IPS-NIHi11 (cell line): Measurements from ENCODE around the gene RAD51B.

Experiments
- DNase-seq: peaks from one replicate; pipeline ENCODE4 v3.0.0; 2012; ENCODE audit warnings: mixed read lengths, low spot score

Gene RAD51B

DNA sequence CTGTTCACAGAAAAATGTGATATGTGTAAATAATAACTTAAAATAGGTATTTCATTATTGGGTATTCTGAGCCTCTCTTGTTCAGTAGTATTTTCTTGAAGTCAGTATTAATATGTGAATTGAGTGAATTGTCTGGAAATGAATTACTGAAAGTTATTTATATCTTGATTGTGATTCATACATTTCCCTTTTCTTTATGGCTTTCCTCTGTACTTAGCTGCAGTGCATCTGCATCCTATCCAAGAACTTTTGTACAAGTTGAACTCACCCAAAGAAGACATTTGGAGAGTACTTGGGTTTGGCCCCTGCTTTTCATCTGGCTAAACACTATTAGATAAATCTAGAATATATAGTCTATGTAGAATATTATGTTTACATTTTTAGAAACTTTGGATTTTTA, 326.0 kb downstream of the RAD51B start:
- DNase-seq: no peak

DNA sequence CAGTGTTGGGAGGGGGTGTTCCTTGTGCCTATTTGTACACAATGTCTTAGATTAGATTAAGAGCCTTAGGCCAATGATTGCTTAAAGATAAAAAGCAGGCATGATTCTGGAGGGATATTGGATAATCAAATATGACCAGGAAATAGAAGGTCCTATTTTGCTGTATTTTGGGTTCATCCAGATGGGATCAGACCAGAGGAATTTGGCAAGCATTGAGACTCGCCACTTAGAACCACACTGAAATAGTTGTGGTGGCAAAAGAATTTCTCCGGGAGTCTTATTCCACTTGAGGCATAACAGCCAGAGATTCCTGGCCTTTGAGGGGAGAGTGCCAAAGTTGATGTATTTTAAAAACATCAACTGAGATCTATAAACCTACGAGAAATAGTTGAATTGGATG, 327.2 kb downstream of the RAD51B start:
- peak; percentile 13 for DNase-seq

DNA sequence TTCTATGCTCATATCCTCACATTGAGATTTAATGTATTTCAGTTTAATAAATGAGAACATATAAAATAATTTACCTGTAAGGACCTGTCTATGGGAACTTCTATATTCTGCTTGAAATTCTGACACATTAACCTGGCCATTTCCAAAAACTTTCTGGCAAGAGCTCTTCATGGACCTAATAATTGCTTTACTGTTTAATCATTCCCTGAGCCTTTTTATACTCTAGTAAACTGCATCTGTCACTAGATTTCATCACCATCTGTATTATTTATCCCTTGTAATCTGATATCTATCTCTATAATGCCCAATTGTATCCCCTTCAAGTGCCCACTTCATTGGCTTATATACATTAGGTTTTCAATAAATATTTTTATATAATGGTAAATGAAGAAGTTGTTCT, 327.7 kb downstream of the RAD51B start:
- no peak for DNase-seq

DNA sequence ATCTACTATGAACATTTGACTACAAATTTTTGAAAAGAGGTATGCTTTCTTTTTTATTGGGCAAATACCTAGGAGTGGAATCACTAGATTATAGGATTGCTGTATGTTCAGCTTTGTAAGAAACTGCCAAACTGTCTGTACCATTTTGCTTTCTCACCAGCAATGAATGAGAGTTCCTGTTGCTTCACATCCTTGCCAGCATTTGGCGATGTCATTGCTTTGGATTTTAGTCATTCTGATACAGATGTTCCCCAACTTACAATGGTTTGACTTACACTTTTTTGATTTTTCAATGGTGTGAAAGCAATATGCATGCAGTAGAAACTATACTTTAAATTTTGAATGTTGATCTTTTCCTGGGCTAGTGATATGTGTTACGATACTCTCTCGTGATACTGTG, 328.7 kb downstream of the RAD51B start:
- DNase-seq: no peak

DNA sequence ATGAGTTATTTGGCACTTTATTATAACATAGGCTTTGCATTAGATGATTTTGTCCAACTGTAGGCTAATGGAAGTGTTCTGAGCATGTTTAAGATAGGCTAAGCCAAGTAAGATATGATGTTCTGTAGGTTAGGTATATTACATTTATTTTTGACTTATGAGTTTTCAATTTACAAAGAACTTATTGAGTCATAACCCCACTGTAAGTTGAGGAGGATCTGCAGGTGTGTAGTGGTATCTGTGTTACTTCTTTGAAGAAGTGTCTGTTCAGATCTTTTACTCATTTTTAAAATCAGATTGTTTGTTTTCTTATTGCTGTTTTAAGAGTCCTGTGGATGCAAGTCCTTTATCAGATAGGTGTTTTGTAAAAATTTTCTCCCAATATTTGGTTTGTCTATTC, 329.2 kb downstream of the RAD51B start:
- no peak for DNase-seq

DNA sequence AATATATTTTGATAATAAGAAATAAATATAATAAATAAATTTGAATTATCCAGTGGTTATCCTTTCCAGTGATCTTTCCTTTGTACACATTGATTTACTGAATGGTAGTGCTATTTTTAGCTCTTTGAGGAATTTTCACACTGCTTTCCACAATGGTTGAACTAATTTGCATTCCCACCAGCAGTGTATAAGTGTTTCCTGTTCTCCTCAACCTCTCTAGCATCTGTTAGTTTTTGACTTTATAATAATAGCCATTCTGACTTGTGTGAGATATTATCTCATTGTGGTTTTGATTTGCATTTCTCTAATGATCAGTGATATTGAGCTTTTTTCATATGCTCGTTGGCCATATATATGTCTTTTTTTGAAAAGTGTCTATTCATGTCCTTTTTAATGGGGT, 333.7 kb downstream of the RAD51B start:
- DNase-seq: no peak

DNA sequence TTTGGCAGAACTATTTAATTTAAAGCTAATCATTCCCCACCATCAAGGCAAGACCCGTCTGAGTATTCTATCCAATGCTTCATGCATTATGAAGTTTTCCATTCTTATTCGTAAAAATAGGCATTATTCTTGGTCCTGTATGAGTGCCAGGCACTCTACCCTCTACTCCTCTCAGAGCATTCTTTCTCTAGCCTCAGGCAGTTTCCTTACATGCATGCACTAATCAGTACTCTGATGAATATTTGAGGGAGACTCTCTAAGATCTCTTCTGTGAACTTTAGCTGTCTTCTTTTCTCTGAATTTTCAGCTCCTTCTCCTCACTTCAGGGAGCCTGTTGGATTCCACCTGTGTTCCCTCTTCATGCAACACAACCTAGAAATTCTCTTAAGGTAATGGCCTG, 334.7 kb downstream of the RAD51B start:
- DNase-seq: no peak

DNA sequence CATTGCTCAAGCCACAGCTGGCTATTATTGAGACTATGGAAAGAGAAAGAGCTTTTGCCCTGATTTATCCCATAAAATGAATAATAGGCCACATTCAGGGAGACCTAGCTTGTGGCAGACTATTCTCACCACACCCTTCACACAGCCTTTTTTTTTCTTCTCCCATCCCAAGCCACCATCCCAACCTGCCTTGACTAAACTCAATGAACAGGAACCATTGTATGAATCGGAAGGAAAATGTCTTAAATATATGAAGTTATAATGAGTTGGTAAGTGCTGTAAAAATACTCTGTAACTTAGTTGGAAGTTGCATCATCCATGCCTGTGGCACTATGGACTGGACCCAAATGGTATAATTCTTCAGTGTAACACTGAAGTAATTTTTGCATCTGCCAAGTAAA, 338.4 kb downstream of the RAD51B start:
- no peak for DNase-seq

DNA sequence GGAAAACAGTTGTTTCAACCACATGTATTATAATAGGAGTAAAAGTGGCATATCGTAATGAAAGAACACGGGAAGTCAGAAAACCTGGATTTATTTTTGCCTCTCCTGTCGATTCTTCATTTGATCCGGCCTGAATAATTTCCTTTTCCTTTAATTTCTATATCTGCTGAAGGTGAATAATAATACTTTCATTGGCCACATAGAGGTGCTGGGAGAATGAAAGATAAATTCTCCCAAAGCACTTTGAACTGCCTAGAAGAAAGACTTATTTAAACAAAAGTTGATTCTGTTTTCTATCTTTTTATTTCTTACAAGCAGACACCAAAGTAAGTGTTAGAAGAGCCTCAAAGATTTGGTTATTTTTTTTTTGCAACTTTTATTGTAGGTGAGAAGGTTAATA, 339.1 kb downstream of the RAD51B start:
- DNase-seq: no peak

DNA sequence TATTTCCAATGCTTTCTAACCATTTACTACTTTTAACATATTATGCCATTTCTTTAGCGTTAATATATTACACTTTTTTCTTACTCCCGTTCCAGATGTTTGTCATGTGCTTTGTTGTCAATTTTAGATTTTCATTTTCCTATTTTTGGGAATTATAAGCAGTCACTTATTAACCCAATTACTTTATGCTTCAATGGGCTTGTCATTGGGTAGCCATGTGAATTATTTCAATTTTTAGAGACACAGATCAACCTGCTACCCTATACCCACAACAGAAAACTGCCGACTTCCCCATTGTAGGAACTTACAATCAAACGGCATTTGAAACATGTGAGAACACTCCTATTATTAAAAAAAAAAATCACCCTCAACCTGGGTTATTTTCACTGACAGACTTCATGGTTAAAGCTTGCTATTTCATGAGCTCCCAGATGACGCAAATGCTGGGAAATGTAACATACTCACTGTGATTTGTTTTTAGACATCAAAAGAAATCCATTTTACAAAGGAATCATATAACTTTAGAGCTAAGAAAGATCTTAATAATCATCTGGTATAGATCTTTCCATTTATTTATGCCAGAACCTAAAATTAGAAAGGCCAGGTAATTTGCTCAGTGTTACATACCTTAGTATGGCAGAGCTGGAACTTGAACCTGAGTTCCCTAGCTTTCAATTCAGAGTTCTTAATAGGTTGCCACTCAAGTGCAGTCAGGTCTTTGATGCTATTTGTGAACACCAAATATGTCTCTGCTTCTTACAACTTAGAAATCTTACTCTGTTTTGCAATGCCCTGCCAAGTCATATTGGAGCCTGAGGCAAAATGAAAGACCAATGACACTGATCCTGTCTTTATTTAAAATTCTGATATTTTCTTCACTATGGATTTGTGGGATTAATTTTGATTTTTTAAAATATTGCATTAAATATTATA, 340.4 kb downstream of the RAD51B start:
- DNase-seq: no peak

DNA sequence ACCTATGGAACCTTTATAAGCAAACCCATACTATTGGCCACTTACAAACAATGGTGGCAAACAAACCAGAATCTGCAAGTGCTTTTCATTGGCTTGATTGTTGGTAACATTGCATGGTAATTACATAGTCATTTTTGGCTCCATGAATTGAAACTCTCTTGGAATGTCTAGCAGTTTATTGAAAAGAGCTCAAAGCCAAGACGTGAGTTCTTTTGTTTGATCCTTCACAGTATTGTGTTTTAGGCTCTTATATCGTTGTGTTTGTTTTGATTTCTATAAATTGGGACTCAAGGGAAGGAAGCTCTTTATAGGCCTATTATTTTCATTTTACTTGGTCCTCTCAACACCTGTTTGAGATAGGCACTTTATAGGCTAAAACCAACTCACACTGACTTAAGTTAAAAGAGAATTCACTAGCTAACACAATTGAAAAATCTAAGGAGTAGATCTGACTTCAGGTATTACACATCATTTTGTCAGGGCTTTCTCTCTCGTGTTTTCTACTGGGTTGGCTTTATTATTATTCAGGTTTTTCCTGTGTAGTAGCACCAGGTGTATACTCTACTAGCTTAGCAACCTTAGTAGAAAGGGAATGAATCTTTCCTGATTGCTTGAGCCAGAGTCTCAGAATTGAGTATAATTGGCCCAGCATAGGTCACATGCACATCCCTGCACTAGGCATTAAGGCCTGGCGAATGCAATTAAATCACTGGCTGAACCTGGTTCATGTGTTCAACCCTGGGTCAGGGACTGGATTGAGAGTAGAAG, 341.4 kb downstream of the RAD51B start:
- DNase-seq: no peak

DNA sequence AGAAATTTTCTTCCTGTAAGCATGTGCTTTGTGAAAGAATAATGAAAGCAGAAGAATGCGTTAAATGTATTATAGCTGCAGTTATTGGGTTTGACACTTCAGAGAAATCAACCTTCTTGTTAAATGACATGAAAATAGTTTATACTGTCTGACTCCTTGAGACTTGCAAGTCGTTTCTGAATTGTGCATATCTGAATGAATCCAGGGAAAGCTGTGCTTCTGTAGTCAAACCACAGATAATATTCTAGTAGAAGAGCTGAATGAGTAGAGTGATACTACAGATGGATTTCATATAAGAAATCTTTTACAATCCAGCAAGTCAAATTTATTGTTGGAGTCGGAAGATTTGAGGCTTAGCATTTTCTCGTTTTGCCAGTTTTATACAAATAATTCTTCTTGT, 343.3 kb downstream of the RAD51B start:
- no peak for DNase-seq

DNA sequence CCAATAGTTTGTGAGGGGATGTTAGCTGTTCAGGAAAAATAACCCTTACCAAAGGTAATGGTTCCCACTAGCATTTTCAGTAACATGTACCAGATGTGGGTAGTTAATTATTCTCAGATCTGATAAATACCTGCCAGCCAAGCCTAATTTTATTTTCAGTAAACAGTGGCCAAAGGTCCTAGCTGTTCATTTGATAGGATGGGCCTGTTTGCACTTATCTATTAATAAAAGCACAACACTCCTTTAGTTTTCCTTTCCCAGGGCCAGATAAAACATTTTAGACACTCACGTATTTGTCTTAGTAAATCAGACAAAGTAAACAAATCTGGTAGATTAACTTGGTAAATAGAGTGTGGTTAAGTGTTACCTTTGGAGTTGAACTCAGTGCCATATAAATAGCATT, 345.1 kb downstream of the RAD51B start:
- no peak for DNase-seq

DNA sequence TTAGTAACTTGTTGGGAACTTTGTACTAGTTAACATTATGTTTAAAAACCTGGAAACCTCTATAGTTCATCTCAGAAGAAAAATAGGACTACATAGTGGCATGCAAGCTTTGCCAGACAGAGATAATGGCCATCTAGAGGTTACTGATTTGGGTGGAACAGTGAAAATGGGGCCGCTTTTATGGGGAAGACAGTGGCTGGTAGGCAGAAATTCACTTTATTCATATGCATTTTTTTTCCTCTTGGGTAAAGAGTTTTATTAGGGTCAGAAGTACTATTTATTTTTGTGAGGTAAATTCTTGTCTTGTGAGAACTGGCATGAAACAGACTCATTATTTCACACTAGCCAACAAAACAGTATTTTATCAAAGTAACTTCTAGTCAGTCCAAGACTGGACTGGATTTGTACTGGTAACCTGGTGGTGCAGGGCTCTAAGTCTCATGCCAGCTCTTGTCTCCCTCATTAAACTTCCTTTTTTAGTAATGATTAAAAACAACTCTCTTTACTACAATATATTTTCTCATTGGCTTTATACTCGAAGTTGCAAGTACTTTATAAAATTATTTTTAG, 345.8 kb downstream of the RAD51B start:
- DNase-seq: no peak

DNA sequence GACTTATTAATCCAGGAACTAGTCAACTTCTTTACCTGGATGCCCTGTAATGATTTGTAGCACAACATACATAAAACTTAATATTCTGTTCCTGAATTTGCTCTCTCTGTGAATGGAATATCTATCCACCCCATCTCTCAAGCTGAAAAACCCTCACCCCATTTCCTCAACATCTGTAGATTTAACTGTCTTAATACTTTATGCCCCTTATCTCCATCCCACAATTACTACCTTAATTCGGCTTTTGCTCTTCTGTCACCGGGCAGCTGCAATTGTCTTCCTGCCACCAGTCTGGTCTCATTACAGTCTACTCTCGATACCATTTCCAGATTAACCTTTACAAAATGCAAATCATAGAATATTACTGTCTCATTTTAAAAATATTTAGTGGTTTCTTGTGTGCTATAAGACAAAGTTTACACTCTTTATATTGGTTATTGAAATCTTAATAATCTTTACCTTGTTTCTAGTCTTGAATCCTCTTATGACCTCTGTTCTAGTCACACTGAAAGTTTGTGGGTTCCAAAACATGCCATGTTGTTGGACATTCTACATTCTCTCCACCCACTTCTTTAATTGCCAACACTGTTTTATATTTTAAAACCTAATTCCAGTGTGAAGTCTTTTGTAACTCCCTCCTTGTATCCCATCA, 347.3 kb downstream of the RAD51B start:
- no peak for DNase-seq

DNA sequence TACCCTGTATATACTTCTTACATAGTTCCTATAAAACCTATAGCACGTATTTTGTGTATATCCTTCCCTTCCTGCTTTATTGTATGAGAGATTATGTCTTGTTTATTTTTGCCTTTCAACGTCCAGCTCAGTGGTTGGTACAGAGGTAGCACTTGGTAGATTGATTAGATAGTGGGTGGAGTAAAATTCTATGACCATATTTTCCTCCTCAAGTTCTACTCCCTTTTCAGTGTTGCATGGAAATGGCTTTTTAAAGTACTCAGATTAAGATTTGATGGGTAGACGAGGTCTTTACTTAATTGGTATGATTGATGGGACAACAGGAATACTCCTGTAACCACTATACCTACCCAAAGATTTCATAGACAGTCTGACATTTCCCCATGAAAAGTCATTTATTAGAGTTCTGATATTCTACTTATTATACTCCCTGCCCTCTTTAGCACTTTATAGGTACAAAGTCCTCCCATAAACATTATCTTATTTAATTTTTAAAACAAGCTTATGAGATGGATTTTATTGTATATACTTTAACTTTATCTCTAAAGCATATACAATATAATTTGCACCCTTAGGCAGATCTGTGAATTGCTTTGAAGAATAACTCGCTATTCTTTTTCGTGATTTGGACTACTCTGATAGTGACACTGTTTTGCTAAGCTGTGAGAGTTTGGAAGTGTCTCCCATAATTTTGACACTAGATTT, 348.0 kb downstream of the RAD51B start:
- no peak for DNase-seq

DNA sequence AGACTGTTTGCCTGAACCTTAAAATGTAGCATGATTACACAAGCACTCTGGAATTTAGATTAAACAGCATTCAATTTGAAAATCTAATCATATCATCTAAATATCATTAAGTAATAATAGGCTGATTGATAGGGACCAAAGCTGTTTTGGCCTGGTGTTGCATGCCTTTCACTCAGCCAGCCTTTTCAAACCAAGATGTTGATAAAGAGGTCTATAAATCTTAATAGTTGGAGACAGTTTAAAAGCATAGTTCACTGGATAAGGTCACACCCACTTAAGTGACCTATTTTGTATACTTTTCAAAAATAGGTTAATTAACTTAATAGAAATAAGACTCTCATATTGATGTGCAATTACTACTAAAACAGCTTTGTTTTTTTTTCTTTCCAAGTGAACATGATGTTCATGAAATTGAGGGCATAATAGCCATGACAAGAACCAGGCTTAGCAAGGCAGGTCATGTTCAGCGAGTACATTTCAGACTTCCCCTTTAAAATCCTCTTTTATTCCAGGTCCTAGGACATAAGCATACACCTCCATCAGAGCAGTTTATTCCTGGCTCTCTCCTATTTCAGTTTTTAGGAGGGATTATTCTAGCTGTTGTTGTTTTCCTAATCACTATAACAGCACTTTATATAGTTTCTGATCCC, 349.0 kb downstream of the RAD51B start:
- DNase-seq: no peak

DNA sequence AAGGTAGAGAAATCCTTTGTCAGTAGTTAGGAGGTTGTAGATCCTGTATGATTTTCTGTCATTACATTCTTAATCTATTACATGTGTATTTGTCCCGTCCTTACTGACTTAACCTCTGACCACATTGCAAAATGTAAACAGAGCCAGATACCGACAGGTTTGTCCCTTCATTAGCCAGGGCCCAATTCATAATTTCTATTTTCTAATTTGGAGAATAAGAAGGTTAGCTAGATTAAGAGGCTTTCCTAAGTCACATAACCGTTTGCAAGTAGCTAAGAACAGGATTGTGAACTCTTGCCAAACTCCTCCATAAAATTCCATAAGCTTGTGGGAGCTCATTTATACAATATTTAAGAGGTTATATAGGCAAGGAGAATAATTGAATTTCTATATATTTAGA, 352.6 kb downstream of the RAD51B start:
- no peak for DNase-seq

DNA sequence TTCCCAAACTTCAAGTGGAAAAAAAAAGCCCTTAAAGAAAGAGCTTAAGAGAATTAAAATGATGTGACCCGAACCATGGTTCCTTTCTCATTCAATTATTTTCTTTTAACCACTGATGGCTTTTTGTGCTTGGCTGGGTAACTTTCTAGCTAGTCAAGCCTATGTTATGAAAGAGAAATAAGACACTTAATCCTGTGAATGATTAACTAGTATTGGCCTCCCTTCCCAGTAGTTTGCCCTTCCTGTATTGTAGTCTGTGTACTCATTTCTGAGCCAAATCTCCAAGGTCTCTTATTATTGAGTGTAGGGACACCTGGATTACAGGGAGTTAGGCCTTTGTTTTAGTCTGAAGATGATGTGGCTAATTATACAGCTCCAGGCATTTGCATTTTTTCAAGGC, 353.0 kb downstream of the RAD51B start:
- no peak for DNase-seq

DNA sequence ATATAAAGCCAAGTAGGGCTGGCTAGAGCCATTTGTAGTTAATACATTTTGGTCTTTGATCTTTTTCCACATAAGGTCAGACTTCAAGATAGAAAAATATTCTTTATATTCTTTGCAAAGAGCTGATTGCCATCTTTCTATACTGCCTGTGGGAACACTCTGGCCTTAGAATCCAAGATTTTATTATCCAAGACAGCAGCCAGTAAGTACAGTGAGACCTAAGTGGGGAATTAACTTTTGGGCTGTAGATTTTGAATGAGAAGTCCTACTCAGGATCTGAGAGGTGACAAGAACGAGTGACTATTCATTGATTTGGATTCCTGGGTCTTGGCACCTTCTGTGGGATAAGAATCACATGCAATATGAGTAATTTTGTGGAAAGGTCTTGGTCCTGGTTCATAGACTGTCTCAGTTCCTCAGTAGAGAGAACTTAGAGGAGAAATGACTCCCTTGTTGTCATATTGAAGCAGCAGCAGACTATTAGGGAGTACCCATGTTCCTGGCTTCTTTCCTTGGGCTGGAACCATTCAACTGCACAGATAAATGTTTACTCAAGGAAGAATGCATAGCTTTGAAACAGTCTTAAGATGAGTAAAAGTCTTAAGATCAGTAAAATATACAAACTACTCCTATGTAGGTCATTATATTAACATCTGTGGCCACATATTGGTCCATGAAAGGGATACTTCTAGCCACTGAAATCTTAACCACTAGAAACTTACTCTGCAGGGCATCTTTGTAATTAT, 353.8 kb downstream of the RAD51B start:
- no peak for DNase-seq

DNA sequence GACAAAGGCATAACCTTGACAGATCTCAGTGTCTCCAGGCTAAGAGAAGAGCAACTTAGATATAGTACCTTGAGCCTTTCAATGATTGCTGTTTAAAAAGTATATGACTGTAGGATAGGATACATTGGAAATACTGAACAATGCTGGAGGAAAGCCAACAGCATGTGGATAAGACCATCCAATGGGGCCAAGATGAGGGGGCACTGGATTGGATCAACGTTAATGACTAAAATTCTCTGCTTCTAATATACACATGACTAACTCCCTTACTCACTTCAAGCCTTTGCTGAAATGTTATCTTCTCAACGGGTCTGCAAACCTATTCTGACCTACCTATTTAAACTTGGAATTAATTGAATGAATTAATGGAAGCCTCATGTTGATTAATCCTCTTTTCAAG, 354.9 kb downstream of the RAD51B start:
- DNase-seq: no peak
